Gastroesophageal sphincter (tissue), 3 donors: ENCODE results near the gene ARHGAP44.

Source experiments
- EP300 ChIP-seq: sonication (generic); formaldehyde crosslinking; IDR thresholded peaks from one replicate; pipeline ENCODE4 v1.6.1; 2017; ENCODE audit warnings: antibody characterized with exemption, mild to moderate bottlenecking
- POLR2A ChIP-seq, 2 donors: fragments of 450-650 bp; IDR thresholded peaks; one replicate each; pipeline ENCODE4 v1.6.1; 2017; ENCODE audit warnings: antibody characterized with exemption in 2 of 2, mild to moderate bottlenecking in 2 of 2, moderate library complexity in 1 of 2
- POLR2AphosphoS5 ChIP-seq: sonication (generic); formaldehyde crosslinking; IDR thresholded peaks from one replicate; pipeline ENCODE4 v1.6.1; 2017; ENCODE audit warnings: antibody characterized with exemption
- TF ChIP-seq, protein P1 (sequence below), 4 experiments: fragments of 200-600 bp in 2 of 4; fragments of 450-650 bp in 2 of 4; sonication (generic) in 1 of 4; IDR thresholded peaks; one replicate each; pipeline ENCODE4 v1.5.1; 2017 to 2019; ENCODE audit warnings: antibody characterized with exemption in 4 of 4, mild to moderate bottlenecking in 2 of 4, moderate library complexity in 2 of 4

GRCh38 chr17:12927001-12927400, 137.7 kb downstream of the ARHGAP44 start:
- TF ChIP-seq POLR2A (IDR thresholded peaks at IDR 0.05), result no peak
- TF ChIP-seq, protein P1, sequence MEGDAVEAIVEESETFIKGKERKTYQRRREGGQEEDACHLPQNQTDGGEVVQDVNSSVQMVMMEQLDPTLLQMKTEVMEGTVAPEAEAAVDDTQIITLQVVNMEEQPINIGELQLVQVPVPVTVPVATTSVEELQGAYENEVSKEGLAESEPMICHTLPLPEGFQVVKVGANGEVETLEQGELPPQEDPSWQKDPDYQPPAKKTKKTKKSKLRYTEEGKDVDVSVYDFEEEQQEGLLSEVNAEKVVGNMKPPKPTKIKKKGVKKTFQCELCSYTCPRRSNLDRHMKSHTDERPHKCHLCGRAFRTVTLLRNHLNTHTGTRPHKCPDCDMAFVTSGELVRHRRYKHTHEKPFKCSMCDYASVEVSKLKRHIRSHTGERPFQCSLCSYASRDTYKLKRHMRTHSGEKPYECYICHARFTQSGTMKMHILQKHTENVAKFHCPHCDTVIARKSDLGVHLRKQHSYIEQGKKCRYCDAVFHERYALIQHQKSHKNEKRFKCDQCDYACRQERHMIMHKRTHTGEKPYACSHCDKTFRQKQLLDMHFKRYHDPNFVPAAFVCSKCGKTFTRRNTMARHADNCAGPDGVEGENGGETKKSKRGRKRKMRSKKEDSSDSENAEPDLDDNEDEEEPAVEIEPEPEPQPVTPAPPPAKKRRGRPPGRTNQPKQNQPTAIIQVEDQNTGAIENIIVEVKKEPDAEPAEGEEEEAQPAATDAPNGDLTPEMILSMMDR (IDR thresholded peaks at IDR 0.05), result no peak
- TF ChIP-seq EP300, result no peak
- TF ChIP-seq POLR2AphosphoS5, result no peak
